ENCODE data around the gene UROC1.

DNA sequence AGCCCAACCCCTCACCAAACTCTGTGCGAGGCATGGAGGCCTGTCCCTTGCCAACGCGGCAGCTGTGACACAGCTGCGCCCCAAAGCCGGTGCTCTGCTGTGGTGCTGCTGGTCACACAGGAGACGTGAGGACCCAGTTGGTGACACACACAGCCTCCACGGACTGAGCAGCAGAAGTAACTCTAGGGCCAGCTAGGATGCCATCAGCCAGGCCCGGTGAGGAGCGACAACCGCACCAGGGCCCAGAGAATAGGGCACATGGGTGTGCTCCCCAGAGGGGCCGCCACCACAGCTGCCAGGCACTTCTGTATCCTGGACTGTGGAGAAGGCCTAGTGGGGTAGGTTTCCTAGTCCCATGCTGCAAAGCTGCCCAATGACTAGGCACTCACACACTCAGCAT, 52.6 kb downstream of the UROC1 start:
- TF ChIP-seq CTCF (IDR thresholded peaks at IDR 0.05): no peak
- no peak for TF ChIP-seq ZFX (IDR thresholded peaks at IDR 0.05; ENCODE audit: borderline replicate concordance)

Data from 22Rv1 (cell line).